HG03108 (cell line): ENCODE measurements around the gene UBXN1.
A peak's percentile ranks its signal among the peaks of the same experiment; 100 is the strongest.

Experiments used
- ATAC-seq: cut with Tn5 transposase; IDR thresholded peaks from one replicate; pipeline ENCODE4 v1.9.1; 2021; ENCODE audit warnings: moderate library complexity; ENCODE audit not compliant: unreplicated experiment

Gene UBXN1

GRCh38 chr11:62678770-62679696 is at the start of gene UBXN1:
Gene UBXN1 (minus strand): TSS chr11:62679073. CDS start chr11:62678923, 150 bp downstream.
- peak; percentile 67 for ATAC-seq

DNA sequence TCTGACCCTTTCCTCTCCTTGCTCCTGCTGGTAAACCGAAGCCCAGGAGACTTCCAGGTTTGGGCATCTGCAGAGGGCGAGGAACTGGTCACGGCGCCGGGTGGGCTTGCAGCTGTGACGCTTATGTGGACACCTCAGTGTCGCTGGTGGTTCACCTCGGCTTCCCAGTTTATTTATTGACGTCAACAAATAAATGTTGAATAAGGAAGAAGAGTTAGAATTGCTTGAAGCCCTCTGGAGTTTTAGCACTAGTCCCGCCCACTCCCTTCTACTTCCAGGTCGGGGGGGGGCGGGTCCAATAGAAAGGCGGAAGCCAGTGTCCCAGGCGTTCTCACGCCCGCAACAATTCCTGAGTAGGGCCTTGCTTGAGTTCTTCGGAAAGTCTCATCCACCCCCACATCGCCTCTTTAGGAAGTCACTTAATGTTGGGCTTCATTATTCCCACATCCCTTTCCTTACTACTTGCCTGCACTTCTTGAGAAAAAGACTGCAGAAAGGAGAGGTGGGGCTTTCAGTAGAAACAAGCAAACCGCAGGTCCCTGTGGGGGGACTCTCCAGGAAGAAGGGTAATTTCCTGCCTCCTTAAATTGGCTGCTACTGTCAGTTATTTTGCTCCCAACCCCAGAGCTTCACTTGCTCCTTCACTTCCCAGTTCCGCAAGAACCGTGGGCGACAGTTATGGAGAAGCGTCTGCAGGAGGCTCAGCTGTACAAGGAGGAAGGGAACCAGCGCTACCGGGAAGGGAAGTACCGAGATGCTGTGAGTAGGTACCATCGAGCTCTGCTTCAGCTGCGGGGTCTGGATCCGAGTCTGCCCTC is 49.5 kb upstream of the UBXN1 start, which contains the start of gene TTC9C:
Gene TTC9C, plus strand, starts transcription at position 316 of the 818 bp plus-strand sequence. Its CDS starts 363 bp downstream, at position 679.
- ATAC-seq: peak; percentile 18

- ATAC-seq: peak; percentile 38
Measured at GRCh38 chr11:62727872-62728170, 48.9 kb upstream of the UBXN1 start.

DNA sequence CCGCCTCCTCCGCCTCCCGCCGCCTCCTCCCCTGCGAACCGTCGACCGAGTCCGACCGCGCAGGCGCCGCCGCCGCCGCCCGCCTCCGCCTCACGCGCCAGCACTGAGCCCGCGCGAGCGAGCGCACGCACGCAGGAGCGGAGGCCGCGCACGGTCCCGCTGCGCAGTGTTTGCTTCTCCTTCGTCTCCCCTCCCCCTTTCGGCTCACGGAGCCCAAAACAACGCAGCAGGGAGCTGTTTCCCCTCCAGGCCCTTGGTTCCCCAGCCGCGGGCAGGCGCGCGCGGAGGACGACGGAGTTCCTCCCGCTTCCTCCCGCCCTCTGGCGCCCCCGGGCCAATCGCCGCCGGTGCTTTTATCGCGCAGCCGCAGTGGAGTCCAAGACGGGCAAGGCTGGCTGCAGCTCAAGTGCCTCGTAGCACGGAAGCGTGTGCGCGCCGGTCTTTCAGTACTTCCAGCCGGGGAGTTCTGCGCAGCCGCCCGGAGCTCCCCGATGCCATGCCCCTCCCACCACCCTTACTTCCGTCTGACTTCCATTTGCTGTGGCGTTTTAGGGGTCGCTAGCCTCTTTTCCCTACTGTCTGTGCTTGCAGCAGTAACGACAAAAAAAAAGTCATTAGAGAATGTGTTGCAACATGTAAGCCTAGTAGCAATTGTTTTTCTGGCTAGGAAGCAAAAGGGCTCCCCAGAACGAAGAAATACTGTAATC is 48.4 kb upstream of the UBXN1 start, which contains the start of gene HNRNPUL2:
Gene HNRNPUL2, minus strand, starts transcription at position 293 of the 707 bp plus-strand sequence. CDS start 301 bp downstream, outside the sequence.
- peak; percentile 62 for ATAC-seq

DNA sequence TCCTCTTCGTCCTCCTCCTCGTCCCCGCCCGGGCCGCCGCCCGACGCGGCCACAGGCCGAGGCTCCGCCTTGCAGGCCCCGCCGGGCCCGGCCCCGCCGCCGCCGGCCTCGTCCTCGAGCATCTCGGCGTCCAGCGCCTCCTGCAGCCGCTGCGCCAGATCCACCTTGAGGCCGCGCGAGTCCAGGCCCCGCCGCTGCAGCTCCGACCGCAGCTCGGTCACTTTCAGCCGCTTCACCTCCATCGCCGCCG is 48.0 kb upstream of the UBXN1 start:
- no peak for ATAC-seq

- ATAC-seq: peak; percentile 2
Measured at GRCh38 chr11:62726156-62726914, 47.5 kb upstream of the UBXN1 start.

DNA sequence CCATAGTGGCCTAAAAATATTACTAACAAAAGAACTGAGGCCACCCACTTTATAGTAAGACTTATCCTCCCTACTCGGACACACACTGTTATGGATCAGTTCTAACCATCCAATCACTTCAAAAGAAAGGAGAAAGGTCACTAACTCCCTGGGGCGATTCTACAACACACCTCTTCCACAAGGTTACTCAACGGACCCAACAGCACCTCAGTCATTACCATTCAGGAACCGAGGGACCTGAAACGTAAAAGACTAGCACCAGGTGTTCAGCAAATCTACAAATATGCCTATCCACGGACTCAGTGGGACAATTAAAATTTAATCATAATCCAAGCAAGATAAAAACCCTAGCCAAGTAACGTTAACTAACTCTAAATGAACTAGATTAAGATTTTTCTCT is 46.8 kb upstream of the UBXN1 start:
- ATAC-seq: no peak

- ATAC-seq: no peak
Measured at GRCh38 chr11:62724171-62724570, 45.3 kb upstream of the UBXN1 start.

- ATAC-seq: no peak
Measured at GRCh38 chr11:62721994-62722393, 43.1 kb upstream of the UBXN1 start.

GRCh38 chr11:62719302-62719978 is 40.6 kb upstream of the UBXN1 start:
- ATAC-seq: no peak

DNA sequence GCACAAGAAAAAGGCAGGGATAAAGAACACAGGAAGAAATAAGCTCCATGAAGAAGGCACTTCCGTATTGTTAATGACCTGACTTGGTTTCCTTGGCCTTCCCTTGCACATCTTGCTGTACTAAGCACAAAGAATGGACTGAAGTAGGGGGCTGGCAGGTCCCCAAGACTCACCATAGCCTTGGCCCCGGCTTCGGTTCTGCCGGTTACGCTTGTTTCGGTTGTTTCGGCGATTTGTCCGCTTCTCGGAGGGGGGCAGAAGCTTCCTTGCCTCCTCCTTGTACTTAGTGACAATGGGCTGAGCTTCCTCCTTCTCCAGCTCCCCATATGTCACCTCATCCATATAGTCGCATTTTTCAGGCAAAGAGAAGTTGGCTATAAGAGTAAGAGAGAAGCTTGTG is 37.9 kb upstream of the UBXN1 start:
- ATAC-seq: no peak

GRCh38 chr11:62716206-62716605 is 37.3 kb upstream of the UBXN1 start:
- no peak for ATAC-seq

DNA sequence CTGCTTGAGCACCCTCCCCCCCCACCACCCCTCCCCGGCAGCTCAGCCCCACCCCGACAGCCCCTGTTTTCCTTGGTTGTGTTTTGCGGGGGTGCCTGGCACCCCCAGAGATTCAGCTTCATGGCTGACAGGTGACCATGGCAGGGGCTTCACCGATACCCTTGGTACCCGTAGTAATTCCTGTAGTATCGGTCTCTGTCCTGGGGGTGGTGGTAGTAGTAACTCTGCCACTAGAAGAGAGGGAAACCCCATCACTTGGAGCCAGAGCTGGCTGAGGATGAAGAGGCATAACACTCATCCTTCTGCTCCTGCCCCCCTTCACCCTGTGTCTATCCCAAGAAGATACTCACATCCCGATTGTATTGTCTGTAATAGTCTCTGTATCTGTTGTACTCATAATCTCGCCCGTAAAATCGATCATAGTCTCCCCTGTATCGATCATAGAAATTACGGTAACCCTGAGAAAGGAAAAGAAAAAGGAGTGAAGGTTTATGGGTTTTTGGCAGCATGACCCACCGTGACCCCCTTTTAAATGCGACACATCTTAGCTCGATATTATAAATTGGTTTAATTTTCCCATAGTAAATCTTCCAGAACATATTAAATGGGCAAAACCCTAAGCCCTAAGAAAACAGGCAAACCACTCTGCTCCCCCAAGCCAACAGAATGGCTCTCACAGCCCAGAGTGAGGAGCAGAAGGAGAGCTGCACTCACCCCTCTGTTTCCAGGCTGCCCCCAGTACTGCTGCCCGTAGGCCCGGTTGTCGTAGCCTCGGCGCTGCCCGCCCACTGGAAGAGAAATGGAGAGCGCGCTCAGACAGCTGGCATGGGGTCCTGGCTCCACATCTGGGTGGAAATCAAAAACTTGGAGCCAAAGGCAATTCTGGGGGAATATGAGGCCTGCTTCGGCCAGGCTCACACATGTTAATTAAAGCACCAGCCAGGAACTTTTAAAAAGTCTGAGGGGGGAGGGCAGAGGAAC is 36.6 kb upstream of the UBXN1 start:
- no peak for ATAC-seq

DNA sequence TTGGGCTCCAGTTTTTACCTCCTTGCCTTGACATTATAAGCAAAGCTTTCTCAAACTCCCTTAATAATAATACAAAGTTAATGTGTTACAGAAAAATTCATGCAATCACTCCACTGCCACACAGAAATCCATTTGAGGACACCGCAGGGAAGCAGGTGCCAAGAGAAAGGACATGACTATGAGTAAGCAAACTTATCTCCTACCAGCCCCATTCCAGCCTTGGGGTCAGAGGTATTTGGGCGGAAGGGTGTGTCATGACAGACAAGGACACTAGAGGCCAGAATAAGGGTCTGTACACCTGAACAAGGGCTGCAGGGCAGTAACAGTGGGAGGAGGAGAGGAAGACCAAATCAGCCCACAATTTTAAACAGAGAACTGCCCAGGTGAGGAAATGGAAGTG is 34.5 kb upstream of the UBXN1 start:
- ATAC-seq: no peak

GRCh38 chr11:62712861-62713260 is 34.0 kb upstream of the UBXN1 start:
- no peak for ATAC-seq

DNA sequence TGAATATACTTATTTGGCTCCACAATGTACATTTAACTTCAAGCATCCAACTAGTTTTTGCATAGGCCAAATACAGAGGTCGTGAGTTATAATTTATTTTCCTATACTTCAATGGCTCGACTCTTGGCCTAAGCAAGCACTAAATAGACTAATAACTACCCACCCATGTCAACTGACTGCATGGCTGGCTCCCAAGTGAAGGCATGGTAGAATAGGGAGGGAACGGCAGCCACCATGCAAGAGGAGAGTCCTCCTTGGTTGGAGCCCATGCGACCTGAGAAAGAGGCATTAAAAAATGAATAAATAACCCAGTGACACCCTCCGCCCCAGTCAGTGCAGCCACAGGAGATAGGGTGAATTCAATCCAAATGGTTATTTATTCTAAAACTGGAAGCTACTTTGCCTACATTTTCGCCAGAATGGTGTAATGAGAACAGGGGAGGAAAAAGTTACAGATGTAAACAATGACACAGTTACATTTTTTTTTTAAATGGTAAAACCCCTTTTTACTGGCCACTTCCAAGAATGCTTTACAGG is 33.5 kb upstream of the UBXN1 start:
- ATAC-seq: no peak

GRCh38 chr11:62710001-62710345 is 31.1 kb upstream of the UBXN1 start:
- no peak for ATAC-seq

DNA sequence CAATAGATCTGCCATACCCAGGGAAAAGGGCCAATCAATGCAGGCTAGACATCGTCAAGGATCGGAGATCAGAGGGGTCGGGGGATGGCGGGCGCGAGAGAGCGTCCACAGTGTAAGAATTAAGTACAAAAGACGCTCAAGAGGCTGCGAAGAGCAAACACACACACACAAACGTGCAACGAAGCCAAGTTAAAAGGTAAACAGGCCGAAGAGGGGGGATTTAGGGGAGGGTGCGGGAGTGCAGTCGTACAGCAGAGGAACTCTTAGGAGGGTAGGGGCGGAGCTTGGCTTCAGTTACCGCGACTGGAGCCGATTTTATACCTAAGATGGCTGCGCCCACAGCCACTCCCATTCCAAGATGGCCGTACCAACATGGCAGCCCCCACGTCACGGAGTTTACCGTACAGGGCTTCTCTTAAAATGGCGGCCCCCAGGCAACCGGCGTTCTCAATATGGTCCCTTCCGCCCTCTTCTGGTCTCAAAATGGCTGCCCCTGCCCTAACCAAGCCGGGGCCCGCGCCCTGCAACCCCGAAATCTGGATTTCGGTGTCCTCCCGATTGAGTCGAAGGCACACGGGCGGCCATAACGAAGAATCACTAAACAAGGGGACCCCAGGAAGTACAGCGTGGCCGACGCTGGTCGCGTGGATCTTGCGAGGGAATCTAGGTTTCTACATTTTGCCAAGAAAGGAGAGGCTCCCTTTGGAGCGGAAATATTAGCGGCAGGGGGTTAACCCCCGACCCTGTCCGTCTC is 30.6 kb upstream of the UBXN1 start:
- ATAC-seq: peak; percentile 63
